Kidney (tissue), 14 donors: ENCODE measurements around the gene ST14. TPM values are rescaled to one million over a fixed set of nuclear protein-coding genes. Genes with fewer than 3 reads are reported as not detected.

ENCODE experiments used
- DNase-seq, 5 donors: peaks; one replicate each; pipeline ENCODE4 v3.0.0-alpha.2; 2013 to 2020
- FAIRE-seq: peaks from 2 replicates; lab custom pipeline; 2012; peaks lifted over from hg19 to GRCh38; lab: Jason Lieb, UNC
- H3K27ac ChIP-seq, 2 donors: one replicate each; pipeline ENCODE4 v1.7.0; 2013; ENCODE audit warnings: low read depth in 2 of 2, low read length in 2 of 2, inconsistent platforms in 1 of 2
- H3K27me3 ChIP-seq: one replicate; pipeline ENCODE4 v1.7.1; 2013; ENCODE audit warnings: low read length, inconsistent platforms; ENCODE audit not compliant: control insufficient read depth, insufficient read depth
- H3K36me3 ChIP-seq, 3 donors: one replicate each; pipeline versions ENCODE4 v1.7.0 to v1.7.1; 2013; ENCODE audit warnings: low read length in 3 of 3, control low read depth in 1 of 3, inconsistent platforms in 1 of 3; ENCODE audit not compliant: insufficient read depth in 3 of 3, control insufficient read depth in 2 of 3
- H3K4me1 ChIP-seq, 3 donors: one replicate each; pipeline versions ENCODE4 v1.7.0 to v1.7.1; 2013; ENCODE audit warnings: low read length in 3 of 3, inconsistent platforms in 1 of 3, low read depth in 1 of 3; ENCODE audit not compliant: control insufficient read depth in 2 of 3, insufficient read depth in 2 of 3
- H3K4me3 ChIP-seq, 3 donors: one replicate each; pipeline versions ENCODE4 v1.7.0 to v1.8.1; 2013; ENCODE audit warnings: low read length in 3 of 3, control low read depth in 1 of 3, inconsistent platforms in 1 of 3
- H3K9ac ChIP-seq, 3 donors: one replicate each; pipeline versions ENCODE4 v1.7.0 to v1.7.1; 2013; ENCODE audit warnings: low read length in 3 of 3, control low read depth in 1 of 3, inconsistent platforms in 1 of 3
- H3K9me3 ChIP-seq, 3 donors: one replicate each; pipeline versions ENCODE4 v1.7.0 to v1.7.1; 2013; ENCODE audit warnings: low read length in 3 of 3, control low read depth in 1 of 3, inconsistent platforms in 1 of 3; ENCODE audit not compliant: control insufficient read depth in 2 of 3, insufficient read depth in 1 of 3
- intact Hi-C: fragments of 100-400 bp; cut with DNase I; formaldehyde crosslinking; loops from one replicate; pipeline ENCODE4 v1.11.1; 2022
- polyA plus RNA-seq: library from polyadenylated mRNA; stranded (reverse); fragments of 350-450 nt; fragmentation: Illumina TruSeq; extraction: RNeasy Lipid Tissue Mini Kit (QIAGEN cat#74804); gene quantifications from one replicate; pipeline ENCODE4 v1.2.3, GENCODE V29; 2014; ENCODE audit warnings: low read depth, low replicate concordance; ENCODE audit not compliant: insufficient read depth
- total RNA-seq: library from RNA; stranded (reverse); fragmentation: NEBNext Ultra II Directional; extraction: Animal tissue kit (Norgen Biotek cat#: 25700); gene quantifications from one replicate; pipeline ENCODE4 v1.2.1, GENCODE V29; 2021
- TF ChIP-seq, protein P1 (sequence below): IDR thresholded peaks from 3 replicates; pipeline ENCODE4 v1.5.1; 2012; ENCODE audit warnings: mild to moderate bottlenecking, moderate library complexity, borderline replicate concordance; ENCODE audit not compliant: insufficient read depth; ENCODE audit errors: extremely low read depth
- donor health status: control.
- donor health status: control.
- donor health status: control.
- donor health status: control.
- donor health status: control.
- donor health status: DM: yes; HTN: yes; CAD: no.
- donor health status: Normal renal cell carcinoma (clear cell type).

Gene ST14
- total and polyA plus RNA-seq, 2 donors from 2014 or later: 59.3 to 139 TPM

- Histone ChIP-seq H3K36me3 (peaks cover 0 to 8% (median 2%) of the 10 kb centered on the region in 3 donors), H3K27ac (no peak overlapping the region)
- intact Hi-C loops: no loop called here
Measured at GRCh38 chr11:130148796-130149326, 10.7 kb upstream of the ST14 start.

GRCh38 chr11:130150790-130151189, 8.8 kb upstream of the ST14 start:
- TF ChIP-seq, protein P1, sequence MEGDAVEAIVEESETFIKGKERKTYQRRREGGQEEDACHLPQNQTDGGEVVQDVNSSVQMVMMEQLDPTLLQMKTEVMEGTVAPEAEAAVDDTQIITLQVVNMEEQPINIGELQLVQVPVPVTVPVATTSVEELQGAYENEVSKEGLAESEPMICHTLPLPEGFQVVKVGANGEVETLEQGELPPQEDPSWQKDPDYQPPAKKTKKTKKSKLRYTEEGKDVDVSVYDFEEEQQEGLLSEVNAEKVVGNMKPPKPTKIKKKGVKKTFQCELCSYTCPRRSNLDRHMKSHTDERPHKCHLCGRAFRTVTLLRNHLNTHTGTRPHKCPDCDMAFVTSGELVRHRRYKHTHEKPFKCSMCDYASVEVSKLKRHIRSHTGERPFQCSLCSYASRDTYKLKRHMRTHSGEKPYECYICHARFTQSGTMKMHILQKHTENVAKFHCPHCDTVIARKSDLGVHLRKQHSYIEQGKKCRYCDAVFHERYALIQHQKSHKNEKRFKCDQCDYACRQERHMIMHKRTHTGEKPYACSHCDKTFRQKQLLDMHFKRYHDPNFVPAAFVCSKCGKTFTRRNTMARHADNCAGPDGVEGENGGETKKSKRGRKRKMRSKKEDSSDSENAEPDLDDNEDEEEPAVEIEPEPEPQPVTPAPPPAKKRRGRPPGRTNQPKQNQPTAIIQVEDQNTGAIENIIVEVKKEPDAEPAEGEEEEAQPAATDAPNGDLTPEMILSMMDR: no peak
- DNase-seq (no peak), FAIRE-seq (no peak)
- Histone ChIP-seq H3K9me3 (no peaks in the 10 kb centered on the region), H3K36me3 (peaks cover 0 to 2% (median 0%) of the 10 kb centered on the region in 3 donors), H3K9ac (no peak overlapping the region), H3K4me1 (peaks cover 0 to 7% (median 3%) of the 10 kb centered on the region in 3 donors), H3K27me3 (no peaks in the 10 kb centered on the region), H3K4me3 (no peak overlapping the region), H3K27ac (no peak overlapping the region)
- intact Hi-C loops: no loop called here

More at GRCh38 chr11:130148796-130149326, 10.7 kb upstream of the ST14 start:
- no peaks in the 10 kb centered on the region for H3K9me3 ChIP-seq
- TF ChIP-seq, protein P1: no peak
- DNase-seq (no peak), FAIRE-seq (no peak)
- no peaks in the 10 kb centered on the region for H3K27me3 ChIP-seq
- peaks cover 0 to 7% (median 3%) of the 10 kb centered on the region in 3 donors for H3K4me1 ChIP-seq
- no peak overlapping the region for H3K4me3 ChIP-seq
- H3K9ac ChIP-seq: no peak overlapping the region

- FAIRE-seq: no peak
- no peak overlapping the region for H3K9ac ChIP-seq
- no peak for DNase-seq
- no peak overlapping the region for H3K4me3 ChIP-seq
- peaks cover 0 to 2% (median 0%) of the 10 kb centered on the region in 3 donors for H3K36me3 ChIP-seq
- no peaks in the 10 kb centered on the region for H3K9me3 ChIP-seq
- no peak overlapping the region for H3K27ac ChIP-seq
- H3K27me3 ChIP-seq: no peaks in the 10 kb centered on the region
- peaks cover 0 to 7% (median under 1%) of the 10 kb centered on the region in 3 donors for H3K4me1 ChIP-seq
- TF ChIP-seq, protein P1: no peak
- intact Hi-C loops: no loop called here
Measured at GRCh38 chr11:130151196-130151595, 8.4 kb upstream of the ST14 start.
